NT2/D1 (cell line): Measurements from ENCODE around the gene ARMH1.
A peak's percentile ranks its signal among the peaks of the same experiment; 100 is the strongest.

Experiments
- DNase-seq: peaks from one replicate; pipeline ENCODE4 v3.0.0-alpha.2; 2011; ENCODE audit warnings: low read depth, low spot score
- H3K27me3 ChIP-seq: 2 replicates; pipeline ENCODE4 v1.6.0; 2011; ENCODE audit warnings: mild to moderate bottlenecking; ENCODE audit not compliant: insufficient read length, insufficient read depth
- H3K36me3 ChIP-seq: 2 replicates; pipeline ENCODE4 v1.6.1; 2011; ENCODE audit warnings: mild to moderate bottlenecking, low read length, mixed read lengths; ENCODE audit not compliant: insufficient read depth, insufficient read length
- H3K4me1 ChIP-seq: 2 replicates; pipeline ENCODE4 v1.5.1; 2011; ENCODE audit not compliant: insufficient read depth, insufficient read length
- H3K4me3 ChIP-seq: 2 replicates; pipeline ENCODE4 v1.5.1; 2011; ENCODE audit warnings: low read depth; ENCODE audit not compliant: insufficient read length
- H3K9ac ChIP-seq: 2 replicates; pipeline ENCODE4 v1.6.0; 2011; ENCODE audit warnings: low read depth; ENCODE audit not compliant: insufficient read length
- H3K9me3 ChIP-seq: 2 replicates; pipeline ENCODE4 v1.5.1; 2011; ENCODE audit warnings: mild to moderate bottlenecking, low read length; ENCODE audit not compliant: insufficient read depth
- SUZ12 ChIP-seq: IDR thresholded peaks from 2 replicates; pipeline ENCODE4 v1.6.1; 2011; ENCODE audit not compliant: insufficient read length, insufficient read depth; ENCODE audit errors: extremely low read depth
- YY1 ChIP-seq: IDR thresholded peaks from 2 replicates; pipeline ENCODE4 v1.6.1; 2011; ENCODE audit not compliant: insufficient read length, insufficient read depth
- ZNF274 ChIP-seq: IDR thresholded peaks from 2 replicates; pipeline ENCODE4 v1.6.1; 2011; ENCODE audit warnings: mild to moderate bottlenecking, low read depth, low read length

Gene ARMH1

GRCh38 chr1:44646261-44647110 lies 28.0 kb upstream of the ARMH1 start:
- Histone ChIP-seq H3K4me3 (no peak overlapping the region), H3K36me3 (peaks cover 96% of the 10 kb centered on the region), H3K9me3 (no peaks in the 10 kb centered on the region), H3K4me1 (peaks cover 21% of the 10 kb centered on the region), H3K27me3 (no peaks in the 10 kb centered on the region), H3K9ac (no peak overlapping the region)
- TF ChIP-seq ZNF274 (no peak), YY1 (no peak), SUZ12 (no peak)
- DNase-seq: no peak

- Histone ChIP-seq H3K4me1 (peaks cover 21% of the 10 kb centered on the region), H3K36me3 (peaks cover 92% of the 10 kb centered on the region), H3K9me3 (no peaks in the 10 kb centered on the region), H3K27me3 (no peaks in the 10 kb centered on the region), H3K4me3 (no peak overlapping the region), H3K9ac (no peak overlapping the region)
- no peak for TF ChIP-seq SUZ12
- no peak for TF ChIP-seq YY1
- TF ChIP-seq ZNF274: no peak
- no peak for DNase-seq
Observed at GRCh38 chr1:44647896-44648295, 26.6 kb upstream of the ARMH1 start.

DNA sequence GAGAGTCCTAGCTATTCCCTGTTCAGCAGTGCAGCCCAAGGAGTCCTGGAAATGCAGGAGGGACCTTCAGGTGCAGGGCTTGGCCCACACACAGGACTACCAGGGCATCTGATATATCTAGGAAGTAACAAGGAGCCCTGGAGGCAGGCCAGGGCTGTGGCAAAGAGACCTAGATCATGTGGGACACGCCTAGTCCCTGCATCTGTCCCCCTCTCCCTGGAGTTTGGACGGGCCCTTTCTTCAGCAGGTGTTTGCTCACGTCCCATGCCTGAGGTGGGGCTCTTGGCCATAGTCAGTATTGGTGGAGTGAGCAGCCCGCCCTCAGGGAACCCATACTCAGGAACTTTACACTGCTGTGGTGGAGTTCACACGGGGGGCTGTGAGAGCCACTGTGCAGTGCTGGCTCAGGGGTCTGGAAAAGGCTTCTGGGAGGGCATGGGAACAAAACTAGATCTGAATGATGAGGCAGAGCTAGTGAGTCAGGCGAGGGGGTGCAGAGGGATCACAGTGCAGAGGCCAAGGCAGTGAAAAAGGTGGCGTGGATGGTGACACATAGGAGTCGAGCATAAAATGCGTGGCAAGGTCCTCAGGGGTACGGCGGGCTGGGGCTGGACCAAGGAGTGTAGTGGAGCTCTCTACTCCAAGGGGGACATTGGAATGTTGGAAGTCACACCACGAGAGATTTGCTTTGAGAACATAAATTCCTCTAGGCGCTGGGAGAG lies 25.8 kb upstream of the ARMH1 start:
- H3K4me3 ChIP-seq: no peak overlapping the region
- no peaks in the 10 kb centered on the region for H3K9me3 ChIP-seq
- TF ChIP-seq YY1 (no peak), SUZ12 (no peak)
- H3K36me3 ChIP-seq: peaks cover 84% of the 10 kb centered on the region
- no peak overlapping the region for H3K9ac ChIP-seq
- DNase-seq: no peak
- no peaks in the 10 kb centered on the region for H3K27me3 ChIP-seq
- peaks cover 26% of the 10 kb centered on the region for H3K4me1 ChIP-seq

- no peak overlapping the region for H3K4me3 ChIP-seq
- H3K9ac ChIP-seq: peak overlapping the region; percentile 21
- no peaks in the 10 kb centered on the region for H3K27me3 ChIP-seq
- H3K36me3 ChIP-seq: peaks cover 80% of the 10 kb centered on the region
- no peaks in the 10 kb centered on the region for H3K9me3 ChIP-seq
- H3K4me1 ChIP-seq: peaks cover 24% of the 10 kb centered on the region
- TF ChIP-seq ZNF274 (no peak), YY1 (no peak), SUZ12 (no peak)
- DNase-seq: no peak
Observed at GRCh38 chr1:44649788-44650158, 24.7 kb upstream of the ARMH1 start.

GRCh38 chr1:44650159-44650831 lies 24.2 kb upstream of the ARMH1 start:
- no peak for TF ChIP-seq ZNF274
- TF ChIP-seq YY1: no peak
- TF ChIP-seq SUZ12: no peak
- peaks cover 76% of the 10 kb centered on the region for H3K36me3 ChIP-seq

GRCh38 chr1:44651069-44651468 lies 23.4 kb upstream of the ARMH1 start:
- no peak for DNase-seq
- no peak for TF ChIP-seq YY1
- no peak for TF ChIP-seq SUZ12
- TF ChIP-seq ZNF274: no peak
- peaks cover 68% of the 10 kb centered on the region for H3K36me3 ChIP-seq

More at GRCh38 chr1:44650159-44650831, 24.2 kb upstream of the ARMH1 start:
- H3K4me1 ChIP-seq: peaks cover 29% of the 10 kb centered on the region
- H3K27me3 ChIP-seq: no peaks in the 10 kb centered on the region
- no peak overlapping the region for H3K4me3 ChIP-seq
- H3K9me3 ChIP-seq: no peaks in the 10 kb centered on the region
- no peak overlapping the region for H3K9ac ChIP-seq
- no peak for DNase-seq

More at GRCh38 chr1:44651069-44651468, 23.4 kb upstream of the ARMH1 start:
- peaks cover 31% of the 10 kb centered on the region for H3K4me1 ChIP-seq
- no peaks in the 10 kb centered on the region for H3K9me3 ChIP-seq
- no peak overlapping the region for H3K4me3 ChIP-seq
- H3K27me3 ChIP-seq: no peaks in the 10 kb centered on the region
- no peak overlapping the region for H3K9ac ChIP-seq
